ENCODE data around the gene TTLL4.

The TTLL4 gene

GRCh38 chr2:218711550-218711929 is 905 bp downstream of the TTLL4 start:
- no peak for TF ChIP-seq SPI1 (IDR thresholded peaks at IDR 0.05; ENCODE audit: low read depth, low read length)
- no peak for TF ChIP-seq PAX5 (IDR thresholded peaks at IDR 0.05; ENCODE audit: insufficient read depth, low read length, severe bottlenecking)
- TF ChIP-seq POLR2AphosphoS5 (IDR thresholded peaks at IDR 0.05; ENCODE audit: low read depth, low read length) = no peak
- TF ChIP-seq TAF1 (IDR thresholded peaks at IDR 0.05; ENCODE audit: low read depth, low read length) = no peak
- TF ChIP-seq POU2F2 (IDR thresholded peaks at IDR 0.05; ENCODE audit: low read depth, low read length) = no peak
- no peak for TF ChIP-seq POLR2A (IDR thresholded peaks at IDR 0.05; ENCODE audit: low read depth, low read length)
- peak; percentile 33 for FAIRE-seq
- no peak for DNase-seq (ENCODE audit: insufficient read length, low spot score)

DNA sequence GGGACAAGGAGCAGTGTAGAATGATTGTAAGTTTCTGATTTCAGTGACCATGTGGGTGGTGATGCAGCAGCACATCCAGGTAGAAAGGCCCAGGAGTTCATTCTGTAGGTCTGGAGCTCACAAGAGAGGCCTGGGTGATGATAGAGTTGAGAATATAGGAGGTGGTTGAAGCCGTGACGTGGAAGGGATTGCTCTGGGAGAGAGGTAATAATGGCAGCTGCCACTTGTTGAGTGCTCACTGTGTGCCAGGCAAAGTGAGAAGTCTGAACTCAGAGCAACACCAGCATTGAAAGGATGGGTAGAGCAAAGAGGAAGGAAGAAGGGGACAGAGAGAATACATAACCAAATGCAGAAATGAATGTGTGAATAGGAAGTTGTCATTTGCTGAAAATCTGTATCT is 3.3 kb downstream of the TTLL4 start:
- FAIRE-seq = no peak
- no peak for TF ChIP-seq TAF1 (IDR thresholded peaks at IDR 0.05; ENCODE audit: low read depth, low read length)
- no peak for TF ChIP-seq SPI1 (IDR thresholded peaks at IDR 0.05; ENCODE audit: low read depth, low read length)
- no peak for TF ChIP-seq PAX5 (IDR thresholded peaks at IDR 0.05; ENCODE audit: insufficient read depth, low read length, severe bottlenecking)
- no peak for TF ChIP-seq POLR2AphosphoS5 (IDR thresholded peaks at IDR 0.05; ENCODE audit: low read depth, low read length)
- TF ChIP-seq POU2F2 (IDR thresholded peaks at IDR 0.05; ENCODE audit: low read depth, low read length) = no peak
- TF ChIP-seq POLR2A (IDR thresholded peaks at IDR 0.05; ENCODE audit: low read depth, low read length) = no peak
- DNase-seq (ENCODE audit: insufficient read length, low spot score) = no peak

GRCh38 chr2:218716070-218716469 is 5.4 kb downstream of the TTLL4 start:
- DNase-seq (ENCODE audit: insufficient read length, low spot score) (no peak), FAIRE-seq (no peak)
- TF ChIP-seq PAX5 (IDR thresholded peaks at IDR 0.05; ENCODE audit: insufficient read depth, low read length, severe bottlenecking) = no peak
- TF ChIP-seq SPI1 (IDR thresholded peaks at IDR 0.05; ENCODE audit: low read depth, low read length) = no peak
- no peak for TF ChIP-seq POLR2AphosphoS5 (IDR thresholded peaks at IDR 0.05; ENCODE audit: low read depth, low read length)
- no peak for TF ChIP-seq POLR2A (IDR thresholded peaks at IDR 0.05; ENCODE audit: low read depth, low read length)
- no peak for TF ChIP-seq POU2F2 (IDR thresholded peaks at IDR 0.05; ENCODE audit: low read depth, low read length)
- TF ChIP-seq TAF1 (IDR thresholded peaks at IDR 0.05; ENCODE audit: low read depth, low read length) = no peak

DNA sequence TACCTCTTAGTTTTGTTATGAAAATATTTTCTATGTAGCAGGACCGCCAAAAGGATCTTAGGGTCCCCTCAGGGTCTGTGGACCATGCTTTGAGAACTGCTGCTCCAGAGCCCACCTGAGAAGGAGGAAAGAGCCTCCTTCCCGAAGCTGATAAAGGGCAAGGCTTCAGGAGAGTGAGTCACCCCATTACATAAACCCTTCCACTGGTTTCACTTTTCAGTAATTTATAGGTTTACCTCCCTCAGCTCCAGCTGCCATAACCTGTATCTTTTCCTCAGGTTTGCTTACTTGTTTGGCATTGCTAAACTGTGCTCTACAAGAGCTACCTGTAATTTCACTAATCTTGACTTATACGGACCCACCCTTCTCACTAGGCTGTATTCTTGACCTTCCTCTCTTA is 6.6 kb downstream of the TTLL4 start:
- FAIRE-seq (no peak), DNase-seq (ENCODE audit: insufficient read length, low spot score) (no peak)
- no peak for TF ChIP-seq POLR2AphosphoS5 (IDR thresholded peaks at IDR 0.05; ENCODE audit: low read depth, low read length)
- TF ChIP-seq SPI1 (IDR thresholded peaks at IDR 0.05; ENCODE audit: low read depth, low read length) = no peak
- no peak for TF ChIP-seq PAX5 (IDR thresholded peaks at IDR 0.05; ENCODE audit: insufficient read depth, low read length, severe bottlenecking)
- no peak for TF ChIP-seq POU2F2 (IDR thresholded peaks at IDR 0.05; ENCODE audit: low read depth, low read length)
- TF ChIP-seq POLR2A (IDR thresholded peaks at IDR 0.05; ENCODE audit: low read depth, low read length) = no peak
- TF ChIP-seq TAF1 (IDR thresholded peaks at IDR 0.05; ENCODE audit: low read depth, low read length) = no peak

GRCh38 chr2:218718058-218718457 is 7.4 kb downstream of the TTLL4 start:
- TF ChIP-seq SPI1 (IDR thresholded peaks at IDR 0.05; ENCODE audit: low read depth, low read length) (no peak), POLR2AphosphoS5 (IDR thresholded peaks at IDR 0.05; ENCODE audit: low read depth, low read length) (no peak), TAF1 (IDR thresholded peaks at IDR 0.05; ENCODE audit: low read depth, low read length) (no peak), POU2F2 (IDR thresholded peaks at IDR 0.05; ENCODE audit: low read depth, low read length) (no peak), POLR2A (IDR thresholded peaks at IDR 0.05; ENCODE audit: low read depth, low read length) (no peak), PAX5 (IDR thresholded peaks at IDR 0.05; ENCODE audit: insufficient read depth, low read length, severe bottlenecking) (no peak)
- DNase-seq (ENCODE audit: insufficient read length, low spot score) (no peak), FAIRE-seq (no peak)

GRCh38 chr2:218719457-218719856 is 8.8 kb downstream of the TTLL4 start:
- no peak for FAIRE-seq
- DNase-seq (ENCODE audit: insufficient read length, low spot score) = no peak
- TF ChIP-seq SPI1 (IDR thresholded peaks at IDR 0.05; ENCODE audit: low read depth, low read length) (no peak), POLR2AphosphoS5 (IDR thresholded peaks at IDR 0.05; ENCODE audit: low read depth, low read length) (no peak)

DNA sequence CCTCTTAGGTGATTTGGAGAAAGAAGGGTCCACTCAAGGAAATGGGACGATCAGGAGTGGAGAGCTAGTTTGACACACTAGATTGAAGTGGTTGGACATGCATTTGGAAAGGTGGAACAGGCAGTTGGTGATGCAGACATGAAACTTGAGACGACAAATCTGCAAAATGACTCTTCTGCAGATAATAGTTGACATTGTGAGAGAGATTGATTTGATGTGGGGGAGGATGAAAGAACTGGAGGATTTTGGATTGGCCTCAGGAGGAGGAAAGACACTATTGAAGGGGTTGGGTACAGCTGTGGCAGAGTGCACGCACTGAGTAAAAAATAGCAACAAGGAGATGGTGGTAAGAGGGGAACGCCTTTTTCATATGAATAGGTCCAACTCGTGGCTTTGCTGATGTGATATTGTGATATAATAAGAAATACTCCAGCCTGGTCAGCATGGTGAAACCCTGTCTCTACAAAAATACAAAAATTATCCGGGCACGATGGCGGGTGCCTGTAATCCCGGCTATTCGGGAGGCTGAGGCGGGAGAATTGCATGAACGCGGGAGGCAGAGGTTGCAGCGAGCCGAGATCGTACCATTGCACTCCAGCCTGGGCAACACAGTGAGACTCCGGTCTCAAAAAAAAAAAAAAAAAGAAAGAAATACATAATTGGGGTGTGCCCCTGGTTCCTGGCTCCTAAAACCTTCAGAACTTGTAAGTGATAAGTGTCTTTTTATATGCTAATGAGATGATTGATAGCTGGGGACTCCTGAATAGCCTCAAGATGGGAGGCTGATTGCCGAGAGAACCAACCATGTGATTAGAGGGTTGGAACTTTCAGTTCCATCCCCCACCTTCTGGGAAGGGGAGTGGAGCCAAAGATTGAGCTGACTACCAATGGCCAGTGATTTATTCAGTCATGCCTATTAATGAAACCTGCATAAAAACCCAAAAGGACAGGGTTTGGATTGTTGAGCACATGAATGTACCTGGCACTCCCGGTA is 9.7 kb downstream of the TTLL4 start:
- DNase-seq (ENCODE audit: insufficient read length, low spot score) (no peak), FAIRE-seq (no peak)
- TF ChIP-seq POLR2A (IDR thresholded peaks at IDR 0.05; ENCODE audit: low read depth, low read length) (no peak), SPI1 (IDR thresholded peaks at IDR 0.05; ENCODE audit: low read depth, low read length) (no peak), POU2F2 (IDR thresholded peaks at IDR 0.05; ENCODE audit: low read depth, low read length) (no peak), PAX5 (IDR thresholded peaks at IDR 0.05; ENCODE audit: insufficient read depth, low read length, severe bottlenecking) (no peak), TAF1 (IDR thresholded peaks at IDR 0.05; ENCODE audit: low read depth, low read length) (no peak), POLR2AphosphoS5 (IDR thresholded peaks at IDR 0.05; ENCODE audit: low read depth, low read length) (no peak)

- no peak for TF ChIP-seq POU2F2 (IDR thresholded peaks at IDR 0.05; ENCODE audit: low read depth, low read length)
- FAIRE-seq (no peak), DNase-seq (ENCODE audit: insufficient read length, low spot score) (no peak)
Observed at GRCh38 chr2:218721488-218721887, 10.9 kb downstream of the TTLL4 start.

GRCh38 chr2:218721934-218722333 is 11.3 kb downstream of the TTLL4 start:
- FAIRE-seq = no peak
- no peak for TF ChIP-seq PAX5 (IDR thresholded peaks at IDR 0.05; ENCODE audit: insufficient read depth, low read length, severe bottlenecking)
- TF ChIP-seq SPI1 (IDR thresholded peaks at IDR 0.05; ENCODE audit: low read depth, low read length) = no peak
- no peak for TF ChIP-seq POLR2A (IDR thresholded peaks at IDR 0.05; ENCODE audit: low read depth, low read length)
- no peak for TF ChIP-seq POU2F2 (IDR thresholded peaks at IDR 0.05; ENCODE audit: low read depth, low read length)
- no peak for TF ChIP-seq POLR2AphosphoS5 (IDR thresholded peaks at IDR 0.05; ENCODE audit: low read depth, low read length)
- no peak for TF ChIP-seq TAF1 (IDR thresholded peaks at IDR 0.05; ENCODE audit: low read depth, low read length)
- no peak for DNase-seq (ENCODE audit: insufficient read length, low spot score)

DNA sequence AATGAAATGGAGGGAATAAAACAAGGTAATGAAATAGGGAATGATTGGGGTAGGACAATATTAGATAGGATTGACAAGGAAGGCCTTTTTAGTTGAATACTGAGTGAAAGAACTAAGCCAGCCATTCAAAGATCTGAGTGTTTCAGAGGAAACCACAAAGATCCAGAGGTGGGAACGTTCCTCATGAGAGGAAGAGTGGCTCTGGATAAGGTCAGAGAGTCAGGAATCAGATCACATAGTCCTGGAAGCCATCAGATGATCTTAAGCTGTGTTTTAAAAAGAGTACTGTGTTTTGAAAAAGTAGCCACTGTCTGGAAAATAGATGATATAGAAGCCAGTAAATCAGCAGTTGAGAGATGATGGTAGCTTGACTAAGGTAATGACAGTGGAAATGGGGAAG is 11.8 kb downstream of the TTLL4 start:
- FAIRE-seq = no peak
- DNase-seq (ENCODE audit: insufficient read length, low spot score) = no peak
- no peak for TF ChIP-seq TAF1 (IDR thresholded peaks at IDR 0.05; ENCODE audit: low read depth, low read length)
- no peak for TF ChIP-seq POU2F2 (IDR thresholded peaks at IDR 0.05; ENCODE audit: low read depth, low read length)
- TF ChIP-seq POLR2AphosphoS5 (IDR thresholded peaks at IDR 0.05; ENCODE audit: low read depth, low read length) = no peak
- no peak for TF ChIP-seq PAX5 (IDR thresholded peaks at IDR 0.05; ENCODE audit: insufficient read depth, low read length, severe bottlenecking)
- no peak for TF ChIP-seq SPI1 (IDR thresholded peaks at IDR 0.05; ENCODE audit: low read depth, low read length)
- no peak for TF ChIP-seq POLR2A (IDR thresholded peaks at IDR 0.05; ENCODE audit: low read depth, low read length)

Measured in GM12891 (cell line).